Stimulated activated naive B cell treated with anti-CD40 and anti-IgM and Interleukin-4, amounts not matched to agents 10 μg/mL and 1 μg/mL and 100 μg/mL, for 72 hours (primary cell): ENCODE data around the gene TXNRD2.
"Not testable (repeated sequence)": the region's sequence is repeated elsewhere in the genome, so short reads cannot be mapped to it uniquely, and the experiment has no call there.

Experiments
- ATAC-seq, 2 donors: fragments of 150-1000 bp; cut with Tn5 transposase; replicated peaks; 2 replicates each; pipeline ENCODE4 v1.10.0; 2021; ENCODE audit warnings: moderate library complexity in 1 of 2
- DNase-seq: peaks from one replicate; pipeline ENCODE4 v3.0.0; 2021
- H3K27ac Mint-ChIP-seq: one replicate; pipeline ENCODE4 v1.8.0; 2022; ENCODE audit warnings: mild to moderate bottlenecking, mixed read lengths
- H3K27me3 Mint-ChIP-seq, 2 donors: one replicate each; pipeline ENCODE4 v1.8.0; 2022; ENCODE audit warnings: mixed read lengths in 2 of 2
- H3K36me3 Mint-ChIP-seq, 2 donors: one replicate each; pipeline ENCODE4 v1.8.0; 2022; ENCODE audit warnings: mixed read lengths in 2 of 2, mild to moderate bottlenecking in 1 of 2
- H3K4me1 Mint-ChIP-seq, 2 donors: one replicate each; pipeline ENCODE4 v1.8.0; 2022; ENCODE audit warnings: mixed read lengths in 2 of 2, mild to moderate bottlenecking in 1 of 2
- H3K4me3 Mint-ChIP-seq, 2 donors: one replicate each; pipeline ENCODE4 v1.8.0; 2022; ENCODE audit warnings: mild to moderate bottlenecking in 2 of 2, mixed read lengths in 2 of 2, moderate library complexity in 1 of 2
- H3K9me3 Mint-ChIP-seq, 2 donors: one replicate each; pipeline ENCODE4 v1.8.0; 2022; ENCODE audit warnings: mixed read lengths in 2 of 2, mild to moderate bottlenecking in 1 of 2

Gene TXNRD2

GRCh38 chr22:19933341-19934241 is 8.0 kb downstream of the TXNRD2 start:
- peaks cover 28 to 37% of the 10 kb centered on the region in 2 donors for H3K36me3 Mint-ChIP-seq
- ATAC-seq (no peak), DNase-seq (no peak)
- peaks cover 15 to 16% of the 10 kb centered on the region in 2 donors for H3K9me3 Mint-ChIP-seq
- H3K27ac Mint-ChIP-seq, result no peak overlapping the region
- no peak overlapping the region for H3K4me3 Mint-ChIP-seq
- H3K4me1 Mint-ChIP-seq, result peaks cover 4 to 5% of the 10 kb centered on the region in 2 donors
- no peaks in the 10 kb centered on the region for H3K27me3 Mint-ChIP-seq

GRCh38 chr22:19932367-19933206 is 9.0 kb downstream of the TXNRD2 start:
- H3K27me3 Mint-ChIP-seq, result no peaks in the 10 kb centered on the region
- H3K4me3 Mint-ChIP-seq, result no peak overlapping the region
- peaks cover 15 to 16% of the 10 kb centered on the region in 2 donors for H3K9me3 Mint-ChIP-seq
- ATAC-seq (no peak), DNase-seq (no peak)
- H3K36me3 Mint-ChIP-seq, result peaks cover 21 to 34% of the 10 kb centered on the region in 2 donors
- H3K4me1 Mint-ChIP-seq, result peaks cover 4 to 7% of the 10 kb centered on the region in 2 donors
- H3K27ac Mint-ChIP-seq, result no peak overlapping the region

DNA sequence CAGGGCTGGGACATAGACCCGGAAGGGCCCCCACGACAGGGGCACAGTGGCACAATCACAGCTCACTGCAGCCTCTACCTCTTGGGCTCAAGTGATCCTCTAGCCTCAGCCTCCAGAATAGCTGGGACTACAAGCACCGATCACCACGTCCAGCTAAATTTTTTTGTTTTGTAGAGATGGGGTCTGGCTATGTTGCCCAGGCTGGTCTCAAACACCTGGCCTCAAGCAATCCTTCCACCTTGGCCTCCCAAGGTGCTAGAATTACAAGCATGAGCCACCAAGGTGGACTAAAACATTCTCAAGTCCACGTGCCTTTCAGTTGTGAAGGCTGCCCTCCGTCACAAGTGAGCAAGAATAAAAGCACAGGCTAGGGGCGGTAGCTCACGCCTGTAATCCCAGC is 10.1 kb downstream of the TXNRD2 start:
- Mint-ChIP-seq H3K9me3 (peaks cover 10% of the 10 kb centered on the region in 2 donors), H3K27ac (no peak overlapping the region), H3K4me3 (no peak overlapping the region), H3K27me3 (no peaks in the 10 kb centered on the region), H3K4me1 (peaks cover 4 to 7% of the 10 kb centered on the region in 2 donors), H3K36me3 (peaks cover 14 to 25% of the 10 kb centered on the region in 2 donors)
- DNase-seq, result no peak
- no peak for ATAC-seq

DNA sequence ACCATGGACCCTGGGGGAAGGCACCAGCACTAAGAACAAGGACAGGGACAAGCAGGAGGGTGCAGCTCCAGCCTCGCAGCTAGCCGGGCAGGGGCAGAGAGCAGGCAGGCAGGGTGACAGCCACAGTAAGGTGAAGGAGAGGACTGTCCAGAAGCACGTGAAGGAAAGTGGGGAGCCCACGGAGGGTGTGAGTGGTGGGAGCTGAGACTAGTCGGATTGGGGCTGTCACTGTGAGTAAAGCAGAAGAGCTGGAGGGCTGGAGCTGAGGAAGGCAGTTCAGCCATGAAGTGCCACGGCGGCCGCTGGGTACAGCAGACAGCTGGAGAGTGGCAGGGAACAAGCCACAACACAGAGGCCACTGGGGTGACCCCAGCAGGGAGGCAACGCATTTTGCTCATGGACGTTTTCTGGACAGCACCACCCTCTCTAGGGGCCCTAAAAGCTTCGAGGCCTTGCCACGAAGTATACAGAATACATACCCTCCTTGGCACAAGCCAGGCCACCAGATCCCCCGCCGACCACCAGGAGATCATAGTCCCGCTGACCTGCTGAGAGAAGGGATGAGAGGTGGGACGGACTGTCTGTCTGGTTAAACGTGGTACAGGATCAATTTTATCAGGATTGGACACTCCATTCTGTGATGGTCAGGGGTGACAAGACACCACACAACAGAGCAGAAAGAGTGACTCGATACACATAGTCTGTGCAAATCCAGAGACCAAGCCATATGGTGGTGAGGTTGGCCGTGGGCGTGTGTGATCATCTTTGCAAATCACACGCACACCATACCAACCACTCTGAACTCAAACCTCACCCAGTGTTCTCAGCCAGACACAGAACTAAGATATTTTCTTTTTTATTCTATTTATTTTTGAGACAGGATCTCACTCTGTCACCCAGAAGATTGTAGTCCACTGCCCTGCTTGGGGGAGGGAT is 10.8 kb downstream of the TXNRD2 start:
- no peak for DNase-seq
- H3K9me3 Mint-ChIP-seq, result peaks cover 4 to 5% of the 10 kb centered on the region in 2 donors
- peaks cover 7 to 18% of the 10 kb centered on the region in 2 donors for H3K36me3 Mint-ChIP-seq
- H3K4me1 Mint-ChIP-seq, result peaks cover 4 to 7% of the 10 kb centered on the region in 2 donors
- H3K4me3 Mint-ChIP-seq, result no peak overlapping the region
- ATAC-seq, result no peak
- no peaks in the 10 kb centered on the region for H3K27me3 Mint-ChIP-seq
- no peak overlapping the region for H3K27ac Mint-ChIP-seq

GRCh38 chr22:19929586-19930550 is 11.8 kb downstream of the TXNRD2 start:
- H3K27me3 Mint-ChIP-seq, result no peaks in the 10 kb centered on the region
- H3K4me1 Mint-ChIP-seq, result peaks cover 0 to 7% of the 10 kb centered on the region in 2 donors
- no peak overlapping the region for H3K27ac Mint-ChIP-seq
- ATAC-seq (no peak), DNase-seq (no peak)
- peaks cover 3 to 13% of the 10 kb centered on the region in 2 donors for H3K36me3 Mint-ChIP-seq
- no peak overlapping the region for H3K4me3 Mint-ChIP-seq
- H3K9me3 Mint-ChIP-seq, result no peaks in the 10 kb centered on the region

- Mint-ChIP-seq H3K4me3 (no peak overlapping the region), H3K4me1 (peaks cover 6 to 7% of the 10 kb centered on the region in 2 donors)
- DNase-seq, result no peak
Measured at GRCh38 chr22:19928207-19928606, 13.4 kb downstream of the TXNRD2 start.

GRCh38 chr22:19927696-19928095 is 13.9 kb downstream of the TXNRD2 start:
- Mint-ChIP-seq H3K9me3 (no peaks in the 10 kb centered on the region), H3K27ac (no peak overlapping the region), H3K36me3 (peaks cover 12 to 24% of the 10 kb centered on the region in 2 donors), H3K4me1 (peaks cover 6% of the 10 kb centered on the region in 2 donors), H3K4me3 (no peak overlapping the region), H3K27me3 (no peaks in the 10 kb centered on the region)
- DNase-seq (no peak), ATAC-seq (no peak)

More at GRCh38 chr22:19928207-19928606, 13.4 kb downstream of the TXNRD2 start:
- Mint-ChIP-seq H3K36me3 (peaks cover 8 to 22% of the 10 kb centered on the region in 2 donors), H3K9me3 (no peaks in the 10 kb centered on the region), H3K27me3 (no peaks in the 10 kb centered on the region), H3K27ac (no peak overlapping the region)
- no peak for ATAC-seq

DNA sequence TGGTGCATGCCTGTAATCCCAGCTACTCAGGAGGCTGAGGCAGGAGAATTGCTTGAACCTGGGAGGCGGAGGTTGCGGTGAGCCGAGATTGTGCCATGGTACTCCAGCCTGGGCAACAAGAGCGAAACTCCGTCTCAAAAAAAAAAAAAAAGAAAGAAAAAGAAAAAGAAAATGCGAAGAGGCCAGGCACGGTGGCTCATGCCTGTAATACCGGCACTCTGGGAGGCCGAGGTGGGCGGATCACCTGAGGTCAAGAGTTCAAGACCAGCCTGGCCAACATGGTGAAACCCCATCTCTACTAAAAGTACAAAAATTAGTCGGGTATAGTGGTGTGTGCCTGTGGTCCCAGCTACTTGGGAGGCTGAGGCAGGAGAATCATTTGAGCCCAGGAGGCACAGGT is 15.6 kb downstream of the TXNRD2 start:
- DNase-seq, ATAC-seq, H3K27me3 Mint-ChIP-seq, H3K4me1 Mint-ChIP-seq, H3K27ac Mint-ChIP-seq, H3K9me3 Mint-ChIP-seq, H3K4me3 Mint-ChIP-seq: not testable (repeated sequence)
- peaks cover 15 to 24% of the 10 kb centered on the region in 2 donors for H3K36me3 Mint-ChIP-seq

GRCh38 chr22:19923914-19924513 is 17.6 kb downstream of the TXNRD2 start:
- H3K4me1 Mint-ChIP-seq, result peaks cover 2 to 6% of the 10 kb centered on the region in 2 donors
- H3K4me3 Mint-ChIP-seq, result no peak overlapping the region
- no peak overlapping the region for H3K27ac Mint-ChIP-seq
- H3K27me3 Mint-ChIP-seq, result no peaks in the 10 kb centered on the region
- no peaks in the 10 kb centered on the region for H3K9me3 Mint-ChIP-seq
- ATAC-seq, result no peak
- DNase-seq, result no peak
- H3K36me3 Mint-ChIP-seq, result peaks cover 15 to 18% of the 10 kb centered on the region in 2 donors

GRCh38 chr22:19921544-19922081 is 20.0 kb downstream of the TXNRD2 start:
- Mint-ChIP-seq H3K4me1 (peaks cover 0 to 6% of the 10 kb centered on the region in 2 donors), H3K27me3 (no peaks in the 10 kb centered on the region), H3K9me3 (no peaks in the 10 kb centered on the region), H3K4me3 (no peak overlapping the region), H3K27ac (no peak overlapping the region), H3K36me3 (peaks cover 22 to 23% of the 10 kb centered on the region in 2 donors)
- no peak for ATAC-seq
- no peak for DNase-seq

GRCh38 chr22:19919701-19920363 is 21.8 kb downstream of the TXNRD2 start:
- Mint-ChIP-seq H3K36me3 (peaks cover 29 to 31% of the 10 kb centered on the region in 2 donors), H3K27me3 (no peaks in the 10 kb centered on the region), H3K4me1 (peaks cover 0 to 6% of the 10 kb centered on the region in 2 donors), H3K4me3 (no peak overlapping the region), H3K27ac (no peak overlapping the region), H3K9me3 (no peaks in the 10 kb centered on the region)
- DNase-seq (no peak), ATAC-seq (no peak)
